ENCODE results near the gene P2RY11.

Gene P2RY11

DNA sequence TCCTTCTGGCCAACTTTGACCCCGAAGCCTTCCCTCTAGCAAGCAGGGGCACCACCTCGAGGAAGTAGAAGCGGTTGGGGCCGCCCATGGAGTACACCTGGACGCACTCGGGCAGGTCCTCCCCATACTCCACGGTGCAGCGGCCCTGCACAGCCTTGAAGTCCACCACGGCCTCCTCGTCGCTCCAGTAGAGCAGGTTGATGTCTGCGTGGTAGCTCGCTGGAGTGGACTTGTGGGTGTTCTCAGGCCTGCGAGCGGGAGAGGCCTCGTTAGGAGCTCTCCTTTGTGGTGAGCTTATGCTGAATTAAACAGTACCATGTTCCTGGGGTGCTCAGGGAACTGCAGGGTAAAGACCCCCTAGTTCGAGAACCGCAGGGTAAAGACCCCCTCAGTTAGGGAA is 30.5 kb downstream of the P2RY11 start:
- H3K4me3 ChIP-seq (ENCODE audit: low read length) = no peak overlapping the region
- H3K9ac ChIP-seq (ENCODE audit: low read length) = no peak overlapping the region
- H3K27me3 ChIP-seq (ENCODE audit: control insufficient read depth, insufficient read depth, low read length) = no peaks in the 10 kb centered on the region
- H3K36me3 ChIP-seq (ENCODE audit: control insufficient read depth, insufficient read depth, low read length) = peaks cover 48% of the 10 kb centered on the region
- H3K4me1 ChIP-seq (ENCODE audit: control insufficient read depth, insufficient read depth, low read length) = no peaks in the 10 kb centered on the region
- no peak overlapping the region for H3K27ac ChIP-seq (ENCODE audit: low read depth, low read length)

DNA sequence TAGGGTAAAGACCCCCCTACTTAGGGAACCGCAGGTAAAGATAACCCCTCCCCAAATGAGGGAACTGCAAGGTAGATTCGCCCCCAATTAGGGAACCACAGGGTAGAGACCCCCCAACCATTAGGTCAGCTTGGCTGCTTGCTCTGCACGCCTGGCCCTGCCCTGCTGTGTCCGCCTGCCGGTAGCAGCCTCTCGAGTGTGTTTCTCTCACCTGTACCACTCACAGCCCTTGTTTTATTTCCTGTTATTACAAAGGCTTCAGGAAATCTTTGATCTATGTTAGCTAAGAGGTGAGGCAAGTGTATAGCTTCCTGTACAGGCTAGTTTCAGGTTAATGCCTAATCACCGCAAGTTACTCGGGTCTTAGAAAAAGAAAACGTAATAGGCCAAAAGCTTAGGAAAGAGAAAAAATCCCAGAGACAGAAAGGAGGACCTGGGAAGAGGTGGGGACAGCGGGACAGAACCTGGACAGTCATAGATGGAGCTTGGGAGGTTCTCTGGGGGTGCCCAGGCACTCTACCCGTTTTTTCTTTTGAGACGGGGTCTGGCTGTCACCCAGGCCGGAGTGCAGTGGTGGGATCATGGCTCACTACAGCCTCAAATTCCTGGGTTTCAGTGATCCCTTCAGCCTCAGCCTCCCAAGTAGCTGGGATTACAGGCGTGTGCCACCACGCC is 31.3 kb downstream of the P2RY11 start:
- Histone ChIP-seq H3K27me3 (ENCODE audit: control insufficient read depth, insufficient read depth, low read length) (no peaks in the 10 kb centered on the region), H3K9ac (ENCODE audit: low read length) (no peak overlapping the region), H3K27ac (ENCODE audit: low read depth, low read length) (no peak overlapping the region), H3K36me3 (ENCODE audit: control insufficient read depth, insufficient read depth, low read length) (peaks cover 41% of the 10 kb centered on the region), H3K4me1 (ENCODE audit: control insufficient read depth, insufficient read depth, low read length) (no peaks in the 10 kb centered on the region), H3K4me3 (ENCODE audit: low read length) (no peak overlapping the region)

DNA sequence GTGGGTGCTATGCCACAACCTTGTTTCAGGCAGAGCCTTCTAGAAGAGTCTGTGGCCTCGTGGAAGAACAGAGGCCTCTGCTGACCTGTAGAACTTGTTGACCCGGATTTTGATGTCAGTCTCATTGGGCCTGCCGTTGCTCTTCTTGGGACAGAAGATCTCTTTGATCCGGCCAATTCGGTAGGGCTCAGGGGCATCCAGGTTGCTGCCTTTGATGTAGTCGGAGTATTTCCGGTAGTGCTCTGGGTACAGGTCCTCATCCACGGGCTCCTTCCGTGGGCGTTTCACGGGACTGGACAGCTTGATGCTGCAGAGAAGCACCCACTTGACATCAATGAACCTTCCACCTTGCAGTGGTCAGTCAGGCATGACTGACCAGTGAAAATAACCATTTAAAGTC is 32.2 kb downstream of the P2RY11 start:
- H3K9ac ChIP-seq (ENCODE audit: low read length) = no peak overlapping the region
- no peaks in the 10 kb centered on the region for H3K27me3 ChIP-seq (ENCODE audit: control insufficient read depth, insufficient read depth, low read length)
- H3K27ac ChIP-seq (ENCODE audit: low read depth, low read length) = no peak overlapping the region
- H3K4me3 ChIP-seq (ENCODE audit: low read length) = no peak overlapping the region
- peaks cover 39% of the 10 kb centered on the region for H3K36me3 ChIP-seq (ENCODE audit: control insufficient read depth, insufficient read depth, low read length)
- no peaks in the 10 kb centered on the region for H3K4me1 ChIP-seq (ENCODE audit: control insufficient read depth, insufficient read depth, low read length)

DNA sequence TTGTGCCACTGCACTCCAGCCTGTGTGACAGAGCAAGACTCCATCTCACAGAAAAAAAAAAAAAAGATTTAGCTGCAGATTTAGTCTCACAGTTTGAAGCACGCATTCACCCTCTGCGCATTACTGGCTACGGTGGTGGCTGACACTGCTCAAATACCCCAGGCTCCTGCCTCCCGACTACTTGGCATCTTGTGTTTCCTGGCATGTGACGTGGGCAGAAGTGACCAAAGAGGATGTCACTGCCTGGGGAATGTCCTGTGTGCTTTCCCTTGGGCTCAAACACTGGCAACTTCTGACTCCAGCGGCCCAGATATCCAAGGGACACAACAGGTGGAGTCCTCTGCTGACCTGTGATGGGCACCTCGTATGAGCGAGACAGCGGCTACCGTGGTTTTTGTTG is 32.9 kb downstream of the P2RY11 start:
- Histone ChIP-seq H3K27ac (ENCODE audit: low read depth, low read length) (no peak overlapping the region), H3K4me1 (ENCODE audit: control insufficient read depth, insufficient read depth, low read length) (no peaks in the 10 kb centered on the region), H3K9ac (ENCODE audit: low read length) (no peak overlapping the region), H3K27me3 (ENCODE audit: control insufficient read depth, insufficient read depth, low read length) (no peaks in the 10 kb centered on the region), H3K4me3 (ENCODE audit: low read length) (no peak overlapping the region), H3K36me3 (ENCODE audit: control insufficient read depth, insufficient read depth, low read length) (peaks cover 38% of the 10 kb centered on the region)

DNA sequence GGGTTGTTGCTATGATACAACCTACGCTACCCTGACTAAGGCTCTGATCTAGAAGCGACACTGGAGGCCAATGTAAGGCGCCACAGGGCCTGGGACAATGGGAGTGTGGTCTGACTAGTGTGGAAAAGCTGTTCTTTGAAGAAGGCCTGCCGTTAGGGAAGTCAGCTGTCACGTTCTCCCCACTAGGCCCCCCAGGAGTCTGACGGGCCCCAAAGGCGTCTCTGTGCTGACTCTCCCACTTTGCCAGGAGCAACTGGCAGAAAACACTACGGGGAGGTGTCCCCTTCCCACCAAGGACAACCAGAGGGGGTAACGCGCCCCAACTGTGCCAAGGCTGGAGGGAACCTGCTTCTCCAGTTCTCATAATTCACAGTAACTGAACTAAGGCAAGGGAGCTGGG is 33.5 kb downstream of the P2RY11 start:
- no peak overlapping the region for H3K27ac ChIP-seq (ENCODE audit: low read depth, low read length)
- no peaks in the 10 kb centered on the region for H3K27me3 ChIP-seq (ENCODE audit: control insufficient read depth, insufficient read depth, low read length)
- H3K4me3 ChIP-seq (ENCODE audit: low read length) = no peak overlapping the region
- no peak overlapping the region for H3K9ac ChIP-seq (ENCODE audit: low read length)
- H3K4me1 ChIP-seq (ENCODE audit: control insufficient read depth, insufficient read depth, low read length) = no peaks in the 10 kb centered on the region
- peaks cover 41% of the 10 kb centered on the region for H3K36me3 ChIP-seq (ENCODE audit: control insufficient read depth, insufficient read depth, low read length)

DNA sequence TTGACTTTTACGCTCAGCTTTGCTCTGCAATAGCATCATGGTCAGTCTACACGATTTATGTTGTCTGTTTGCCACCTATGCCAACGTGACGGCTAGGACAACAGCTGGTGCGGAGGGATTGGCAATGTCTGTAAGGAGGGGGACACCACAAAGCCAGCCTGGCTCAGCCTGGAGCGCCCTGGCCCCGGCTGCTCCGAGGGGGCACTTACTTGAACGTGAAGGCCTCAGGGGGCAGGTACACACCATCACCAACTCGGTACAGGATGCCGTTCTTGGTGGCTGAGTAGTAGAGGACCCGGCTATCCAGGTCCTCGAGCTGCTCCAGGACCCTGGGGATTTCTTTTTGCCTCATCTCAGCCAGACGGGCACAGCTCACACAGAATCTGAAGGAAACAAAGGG is 34.6 kb downstream of the P2RY11 start:
- Histone ChIP-seq H3K27me3 (ENCODE audit: control insufficient read depth, insufficient read depth, low read length) (no peaks in the 10 kb centered on the region), H3K9ac (ENCODE audit: low read length) (no peak overlapping the region), H3K4me1 (ENCODE audit: control insufficient read depth, insufficient read depth, low read length) (no peaks in the 10 kb centered on the region), H3K27ac (ENCODE audit: low read depth, low read length) (no peak overlapping the region), H3K4me3 (ENCODE audit: low read length) (no peak overlapping the region), H3K36me3 (ENCODE audit: control insufficient read depth, insufficient read depth, low read length) (peaks cover 47% of the 10 kb centered on the region)

DNA sequence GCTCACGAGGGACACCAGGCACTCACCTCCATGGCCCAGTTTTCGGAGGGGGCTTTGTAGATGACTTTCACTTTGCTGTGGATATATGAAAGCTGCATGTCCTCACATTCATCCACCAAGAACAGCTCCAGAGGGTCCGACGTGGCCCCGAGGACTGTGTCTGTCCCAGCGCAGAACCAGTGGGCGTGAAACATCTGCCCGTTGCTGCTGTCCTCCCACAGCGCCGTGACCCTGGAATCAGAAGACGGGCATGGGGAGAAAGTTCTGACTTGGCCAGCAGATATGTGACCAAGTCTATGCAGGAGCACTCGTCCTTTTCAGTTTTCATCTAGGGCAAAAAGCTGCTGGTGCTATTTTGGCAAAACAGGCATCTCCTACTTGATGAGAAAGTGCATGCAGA is 37.9 kb downstream of the P2RY11 start:
- no peak overlapping the region for H3K9ac ChIP-seq (ENCODE audit: low read length)
- no peak overlapping the region for H3K4me3 ChIP-seq (ENCODE audit: low read length)
- H3K36me3 ChIP-seq (ENCODE audit: control insufficient read depth, insufficient read depth, low read length) = peaks cover 46% of the 10 kb centered on the region
- no peaks in the 10 kb centered on the region for H3K27me3 ChIP-seq (ENCODE audit: control insufficient read depth, insufficient read depth, low read length)
- no peak overlapping the region for H3K27ac ChIP-seq (ENCODE audit: low read depth, low read length)
- no peaks in the 10 kb centered on the region for H3K4me1 ChIP-seq (ENCODE audit: control insufficient read depth, insufficient read depth, low read length)

DNA sequence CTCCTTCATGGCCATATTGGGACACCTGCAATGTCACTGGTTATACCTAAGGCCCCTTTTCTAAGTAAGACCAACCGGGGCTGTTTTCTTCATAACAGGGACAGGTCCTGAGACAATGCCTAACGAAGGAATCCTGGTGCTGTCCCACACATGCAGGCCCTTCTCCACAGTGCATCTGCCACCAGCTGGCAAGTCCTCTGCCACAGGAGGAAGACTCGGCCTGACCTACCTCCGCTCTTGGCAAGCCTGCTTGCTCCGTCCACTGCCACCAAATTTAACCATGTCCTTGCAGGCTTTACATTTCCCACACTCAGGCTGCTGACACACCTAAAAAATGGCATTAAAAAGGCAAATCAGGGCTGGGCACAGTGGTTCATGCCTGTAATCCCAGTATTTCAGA is 40.0 kb downstream of the P2RY11 start:
- Histone ChIP-seq H3K9ac (ENCODE audit: low read length) (no peak overlapping the region), H3K27me3 (ENCODE audit: control insufficient read depth, insufficient read depth, low read length) (no peaks in the 10 kb centered on the region), H3K4me3 (ENCODE audit: low read length) (no peak overlapping the region), H3K27ac (ENCODE audit: low read depth, low read length) (no peak overlapping the region), H3K36me3 (ENCODE audit: control insufficient read depth, insufficient read depth, low read length) (peaks cover 46% of the 10 kb centered on the region), H3K4me1 (ENCODE audit: control insufficient read depth, insufficient read depth, low read length) (no peaks in the 10 kb centered on the region)

DNA sequence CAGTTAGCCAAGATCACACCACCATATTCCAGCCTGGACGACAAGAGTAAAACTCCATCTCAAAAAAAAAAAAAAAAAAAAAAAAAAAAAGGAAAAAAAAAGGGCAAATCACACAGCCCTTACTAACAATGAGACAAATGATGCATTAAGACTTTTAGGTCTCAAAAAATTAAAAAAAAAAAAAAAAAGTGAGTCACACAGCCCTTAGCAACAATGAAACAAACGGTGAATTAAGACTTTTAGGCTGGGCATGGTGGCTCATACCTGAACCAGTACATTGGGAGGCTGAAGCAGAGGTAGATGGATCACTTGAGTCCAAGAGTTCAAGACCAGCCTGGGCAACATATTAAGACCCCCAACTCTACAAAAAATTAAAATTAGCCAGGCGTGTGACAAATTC is 40.6 kb downstream of the P2RY11 start:
- Histone ChIP-seq H3K4me3 (ENCODE audit: low read length) (no peak overlapping the region), H3K27me3 (ENCODE audit: control insufficient read depth, insufficient read depth, low read length) (no peaks in the 10 kb centered on the region), H3K4me1 (ENCODE audit: control insufficient read depth, insufficient read depth, low read length) (no peaks in the 10 kb centered on the region), H3K27ac (ENCODE audit: low read depth, low read length) (no peak overlapping the region), H3K36me3 (ENCODE audit: control insufficient read depth, insufficient read depth, low read length) (peaks cover 44% of the 10 kb centered on the region), H3K9ac (ENCODE audit: low read length) (no peak overlapping the region)

DNA sequence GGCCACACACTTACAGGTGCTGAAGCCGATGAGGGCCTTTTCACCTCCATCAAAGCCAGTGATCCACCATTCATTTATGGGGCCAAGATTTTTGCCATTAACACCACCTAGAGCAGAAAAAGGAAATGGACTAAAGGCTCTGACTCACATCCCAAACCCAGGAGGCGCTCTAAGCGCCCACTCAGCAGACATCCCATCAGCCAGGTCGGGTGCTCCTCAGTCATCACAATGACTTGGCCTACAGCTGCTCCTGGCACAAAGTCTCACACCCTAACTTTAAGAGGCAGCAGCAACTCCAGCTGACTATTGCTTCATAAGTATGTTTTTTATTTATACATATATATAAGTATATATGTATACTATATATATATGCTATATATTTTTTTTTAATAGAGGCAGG is 44.3 kb downstream of the P2RY11 start:
- no peak overlapping the region for H3K4me3 ChIP-seq (ENCODE audit: low read length)
- H3K36me3 ChIP-seq (ENCODE audit: control insufficient read depth, insufficient read depth, low read length) = peaks cover 44% of the 10 kb centered on the region
- no peak overlapping the region for H3K9ac ChIP-seq (ENCODE audit: low read length)

DNA sequence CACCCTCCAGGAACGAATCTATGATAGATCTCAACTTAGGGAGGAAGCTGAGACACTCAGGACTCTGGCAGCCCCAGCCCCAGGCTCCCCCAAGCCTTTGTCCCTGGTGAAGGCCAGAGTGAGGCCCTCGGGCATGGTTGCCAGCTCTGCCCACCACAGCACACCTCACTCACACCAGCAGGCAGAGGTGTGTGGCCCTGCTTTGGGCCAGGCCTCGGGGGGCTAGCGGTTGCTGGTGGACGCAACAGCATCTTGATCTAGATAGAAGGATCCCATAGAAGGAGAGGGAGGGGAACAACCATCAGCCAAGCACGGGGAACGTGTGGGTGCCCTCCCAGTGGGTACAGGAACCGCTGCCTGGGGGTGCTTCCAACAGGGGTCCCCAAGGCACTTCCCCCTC is 46.6 kb downstream of the P2RY11 start:
- H3K9ac ChIP-seq (ENCODE audit: low read length) = no peak overlapping the region
- no peaks in the 10 kb centered on the region for H3K27me3 ChIP-seq (ENCODE audit: control insufficient read depth, insufficient read depth, low read length)
- H3K4me1 ChIP-seq (ENCODE audit: control insufficient read depth, insufficient read depth, low read length) = no peaks in the 10 kb centered on the region
- peaks cover 34% of the 10 kb centered on the region for H3K36me3 ChIP-seq (ENCODE audit: control insufficient read depth, insufficient read depth, low read length)
- no peak overlapping the region for H3K27ac ChIP-seq (ENCODE audit: low read depth, low read length)
- no peak overlapping the region for H3K4me3 ChIP-seq (ENCODE audit: low read length)

More for the DNA sequence above, 44.3 kb downstream of the P2RY11 start:
- Histone ChIP-seq H3K27ac (ENCODE audit: low read depth, low read length) (no peak overlapping the region), H3K27me3 (ENCODE audit: control insufficient read depth, insufficient read depth, low read length) (no peaks in the 10 kb centered on the region), H3K4me1 (ENCODE audit: control insufficient read depth, insufficient read depth, low read length) (no peaks in the 10 kb centered on the region)

DNA sequence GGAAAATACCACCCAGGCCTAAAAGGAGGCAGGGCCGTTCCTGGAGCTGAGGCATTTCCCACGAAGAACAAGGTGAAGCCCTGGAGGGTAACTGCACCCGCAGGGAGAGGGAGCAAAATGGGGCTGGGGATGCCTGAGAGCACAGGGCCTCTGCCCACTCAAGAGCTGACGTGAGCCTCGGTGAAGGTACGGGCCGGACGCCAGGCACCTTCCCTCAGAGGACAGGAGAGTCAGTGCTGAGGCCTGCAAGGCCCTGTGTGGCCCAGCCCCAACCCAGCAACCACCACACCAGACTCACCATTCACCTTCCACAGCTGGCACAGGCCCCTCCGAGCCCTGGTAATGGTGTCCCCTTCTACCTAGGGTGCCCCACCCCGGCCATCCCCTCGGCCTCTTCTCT is 47.0 kb downstream of the P2RY11 start:
- Histone ChIP-seq H3K36me3 (ENCODE audit: control insufficient read depth, insufficient read depth, low read length) (peaks cover 37% of the 10 kb centered on the region), H3K9ac (ENCODE audit: low read length) (no peak overlapping the region), H3K4me1 (ENCODE audit: control insufficient read depth, insufficient read depth, low read length) (no peaks in the 10 kb centered on the region), H3K27me3 (ENCODE audit: control insufficient read depth, insufficient read depth, low read length) (no peaks in the 10 kb centered on the region), H3K4me3 (ENCODE audit: low read length) (no peak overlapping the region), H3K27ac (ENCODE audit: low read depth, low read length) (no peak overlapping the region)

DNA sequence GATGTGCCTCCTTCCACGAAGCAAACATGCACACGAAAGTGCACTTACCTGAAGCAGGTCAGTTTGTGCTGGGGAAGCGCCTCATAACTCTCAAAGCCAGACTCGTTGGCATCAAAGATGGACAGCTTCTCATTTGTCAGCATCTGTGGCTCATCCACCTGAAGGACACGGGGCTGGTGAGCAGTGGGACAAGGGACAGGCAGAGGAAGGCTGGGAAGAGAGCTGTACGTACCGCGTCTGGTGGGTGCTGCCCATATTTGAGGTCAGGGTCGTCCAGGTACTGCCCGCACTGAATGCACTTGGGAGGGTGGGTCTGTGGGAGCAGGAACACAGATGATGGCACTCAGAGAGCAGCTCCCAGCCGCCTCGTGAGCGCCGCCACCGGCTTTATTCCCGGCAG is 48.1 kb downstream of the P2RY11 start:
- Histone ChIP-seq H3K27me3 (ENCODE audit: control insufficient read depth, insufficient read depth, low read length) (no peaks in the 10 kb centered on the region), H3K4me1 (ENCODE audit: control insufficient read depth, insufficient read depth, low read length) (no peaks in the 10 kb centered on the region), H3K4me3 (ENCODE audit: low read length) (no peak overlapping the region), H3K27ac (ENCODE audit: low read depth, low read length) (no peak overlapping the region), H3K9ac (ENCODE audit: low read length) (no peak overlapping the region), H3K36me3 (ENCODE audit: control insufficient read depth, insufficient read depth, low read length) (peaks cover 30% of the 10 kb centered on the region)
